Limb (tissue), 2 donors: ENCODE data around the gene TCL1A.
"Not testable (repeated sequence)": the region's sequence is repeated elsewhere in the genome, so short reads cannot be mapped to it uniquely, and the experiment has no call there.

Source experiments
- DNase-seq, 2 donors: peaks; one replicate each; pipeline ENCODE4 v3.0.0-alpha.2; 2016; ENCODE audit errors: extremely low spot score in 2 of 2

The TCL1A gene

DNA sequence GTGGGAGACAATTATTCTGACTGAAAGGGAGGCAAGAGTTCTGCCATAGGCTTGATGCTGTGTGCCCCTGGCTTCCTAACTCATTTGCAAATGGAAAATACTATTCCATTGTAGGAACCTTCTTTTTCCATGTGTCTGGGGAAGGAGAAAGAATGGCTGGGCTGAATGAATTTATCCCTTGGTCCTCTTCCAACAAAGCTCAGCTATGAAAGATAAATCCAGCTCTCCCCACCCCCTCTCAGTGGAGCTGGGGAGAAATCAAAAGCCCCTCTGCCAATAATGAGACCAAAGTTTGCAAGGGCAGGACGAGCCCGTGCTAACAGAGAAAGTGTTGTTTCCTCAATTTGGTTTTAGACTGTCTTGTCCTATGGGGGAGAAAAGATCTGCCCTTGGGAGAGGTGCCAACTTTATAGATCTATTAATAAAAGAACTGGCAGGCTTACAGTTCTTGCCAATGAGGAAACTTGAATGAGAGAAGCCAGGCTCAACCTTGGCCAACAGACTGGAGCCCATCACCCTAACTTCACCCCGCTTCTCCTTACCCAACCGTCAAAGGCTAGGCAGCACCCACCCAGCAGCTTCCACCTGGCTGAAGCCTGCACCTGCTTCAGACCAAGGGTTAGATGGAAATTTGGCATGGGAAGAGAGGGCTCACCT, 36.6 kb downstream of the TCL1A start:
- no peak for DNase-seq

DNA sequence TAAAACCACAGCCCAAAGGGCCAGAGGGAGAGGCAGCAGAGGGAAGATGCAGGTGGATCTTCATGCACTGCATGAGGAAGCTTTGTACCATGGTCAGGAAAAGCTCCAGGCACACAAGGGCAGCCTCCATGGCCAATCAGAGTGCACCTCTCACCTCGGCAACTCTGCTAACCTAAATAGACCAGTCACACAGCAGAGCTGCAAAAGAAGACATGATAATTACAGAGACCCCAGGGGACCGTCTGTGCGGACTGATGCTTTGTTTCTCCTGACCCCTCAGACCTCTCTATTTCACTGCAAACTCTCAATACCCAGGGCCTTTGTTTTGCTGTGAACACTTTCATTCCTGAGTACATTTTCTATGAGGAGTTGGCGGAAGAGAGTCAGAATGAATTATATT, 38.4 kb downstream of the TCL1A start:
- DNase-seq, result no peak

DNA sequence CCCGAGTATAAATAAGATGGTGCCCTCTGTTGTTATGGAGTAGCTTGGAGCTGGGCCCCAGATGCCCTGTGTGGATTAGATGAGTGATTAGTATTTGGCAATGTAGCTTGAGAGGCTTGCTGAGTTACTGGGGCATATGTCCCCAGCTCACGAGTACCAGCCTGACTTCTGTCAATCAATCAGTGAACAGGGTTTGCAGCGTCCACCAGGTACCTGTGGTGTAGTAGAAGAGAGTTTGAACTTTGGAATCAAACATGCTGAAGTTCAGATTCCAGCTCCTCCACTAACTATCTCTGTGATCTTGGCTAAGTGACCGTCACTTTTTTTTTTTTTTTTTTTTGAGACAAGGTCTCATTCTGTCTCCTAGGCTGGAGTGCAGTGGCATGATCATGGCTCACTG, 39.3 kb downstream of the TCL1A start:
- no peak for DNase-seq

DNA sequence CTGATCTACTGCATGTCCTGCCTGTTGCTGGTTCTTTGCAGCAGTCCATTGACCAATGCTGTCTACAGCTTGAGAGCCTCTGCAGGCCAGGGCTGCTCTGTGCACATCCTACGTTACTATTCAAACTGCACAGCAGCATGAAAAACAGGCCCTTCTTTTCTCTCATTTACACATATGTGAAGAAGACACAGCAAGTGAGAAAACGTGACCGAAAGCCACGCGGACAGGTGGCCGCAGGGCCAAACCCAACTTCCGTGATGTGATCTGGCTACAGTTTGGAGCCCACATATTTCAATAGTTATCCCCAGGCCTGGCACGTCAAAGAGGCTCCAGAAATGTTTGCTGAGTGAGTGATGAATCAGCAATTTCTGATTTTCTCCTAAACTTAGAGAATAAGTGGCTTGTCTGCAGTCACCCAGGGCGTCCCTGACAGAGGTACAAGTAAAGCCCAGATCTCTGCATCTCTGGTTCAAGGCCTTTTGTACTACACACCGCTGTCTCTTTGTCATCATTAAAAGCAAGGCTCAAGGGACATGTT, 45.6 kb downstream of the TCL1A start:
- no peak for DNase-seq

DNA sequence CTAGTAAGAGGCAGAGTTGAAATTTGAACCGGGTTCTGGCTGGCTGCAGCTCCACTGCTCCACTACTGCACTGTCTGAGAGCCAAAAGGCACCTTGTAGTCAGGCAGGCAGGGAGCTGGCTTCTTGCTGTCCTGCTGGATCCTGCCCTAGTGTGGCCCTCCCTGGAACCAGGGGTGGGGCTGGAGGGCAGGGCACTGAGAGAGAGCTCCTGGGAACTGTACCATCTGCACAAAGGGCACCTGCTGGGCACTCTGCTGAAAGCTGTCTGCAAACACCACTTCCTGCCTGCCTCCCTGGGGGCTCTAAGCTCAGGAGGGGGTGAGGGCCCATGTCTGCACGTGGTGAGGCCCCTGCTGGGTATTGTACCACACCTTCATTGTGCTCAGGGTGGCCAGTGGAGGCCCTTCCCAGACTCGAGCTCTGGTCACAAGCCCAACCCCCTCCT, 46.7 kb downstream of the TCL1A start:
- DNase-seq, result no peak

DNA sequence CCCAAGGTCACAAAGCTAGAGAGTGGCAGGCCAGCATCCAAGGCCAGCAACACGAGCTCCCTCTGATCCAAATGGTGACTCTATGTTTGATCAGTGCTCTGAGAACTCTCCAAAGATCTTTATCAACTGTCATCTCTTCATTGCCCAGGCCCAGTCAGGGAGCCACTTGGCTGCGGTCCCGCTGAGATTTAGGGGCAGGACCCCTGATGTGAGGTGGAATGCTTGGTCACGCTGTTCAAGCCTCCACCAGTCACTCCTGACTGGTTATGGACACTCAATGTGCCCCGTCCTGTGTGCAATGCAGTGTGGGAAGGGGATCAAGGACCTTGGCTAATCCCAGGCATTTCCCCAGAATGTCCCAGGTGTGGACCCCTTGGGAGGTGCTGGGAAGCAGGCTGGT, 47.5 kb downstream of the TCL1A start:
- DNase-seq, result no peak

DNA sequence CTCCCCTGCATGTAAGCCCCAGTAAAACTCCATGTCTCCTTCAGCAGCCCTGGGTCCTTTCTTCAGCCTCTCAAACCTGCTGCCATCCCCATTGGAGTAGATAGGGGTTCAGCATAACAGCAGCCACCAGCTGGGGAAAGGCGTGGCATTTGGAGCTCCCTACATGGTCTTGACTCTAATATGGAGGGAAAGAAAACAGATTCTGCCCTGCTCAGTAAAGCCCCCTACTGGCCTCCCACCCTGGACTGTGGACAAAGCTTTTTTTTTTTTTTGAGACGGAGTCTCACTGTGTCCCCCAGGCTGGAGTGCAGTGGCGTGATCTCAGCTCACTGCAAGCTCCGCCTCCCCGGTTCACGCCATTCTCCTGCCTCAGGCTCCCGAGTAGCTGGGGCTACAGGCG, 48.4 kb downstream of the TCL1A start:
- DNase-seq, result not testable (repeated sequence)

DNA sequence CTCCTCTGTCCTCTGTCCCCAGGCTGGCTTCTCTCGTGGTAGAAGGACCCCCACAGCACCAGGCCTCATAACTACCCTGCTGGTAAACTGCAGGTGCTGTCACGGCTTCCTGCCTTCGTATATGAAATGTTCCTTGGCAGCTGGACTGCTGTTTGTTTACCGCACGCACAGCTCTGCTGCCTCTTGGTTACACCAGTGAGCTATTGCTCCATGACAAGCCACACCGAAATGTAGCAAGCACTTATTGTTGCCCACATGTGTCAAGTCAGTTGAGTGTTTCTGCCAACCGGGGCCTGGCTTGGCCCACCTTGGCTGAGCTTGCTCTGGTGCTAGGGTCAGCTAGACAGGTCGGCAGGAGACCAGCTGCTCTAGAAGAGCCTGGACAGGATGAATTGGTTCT, 49.4 kb downstream of the TCL1A start:
- no peak for DNase-seq

DNA sequence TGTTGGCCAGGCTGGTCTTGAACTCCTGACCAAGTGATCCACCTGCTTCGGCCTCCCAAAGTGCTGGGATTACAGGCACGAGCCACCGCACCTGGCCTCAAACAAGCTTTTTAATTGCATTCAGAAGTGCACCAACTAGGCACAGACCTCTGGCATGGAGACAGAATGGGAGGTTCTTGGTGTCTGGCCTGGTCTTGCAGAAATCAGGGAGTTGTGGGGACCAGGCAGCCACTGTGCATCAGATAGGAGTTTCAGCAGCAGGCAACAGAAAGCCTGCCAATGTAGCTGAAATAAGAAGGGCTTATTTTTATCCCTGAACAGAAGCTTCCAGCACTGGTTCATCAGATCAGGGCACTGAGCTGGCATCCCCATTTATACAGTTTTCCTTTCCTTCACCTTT, 49.9 kb downstream of the TCL1A start:
- no peak for DNase-seq

DNA sequence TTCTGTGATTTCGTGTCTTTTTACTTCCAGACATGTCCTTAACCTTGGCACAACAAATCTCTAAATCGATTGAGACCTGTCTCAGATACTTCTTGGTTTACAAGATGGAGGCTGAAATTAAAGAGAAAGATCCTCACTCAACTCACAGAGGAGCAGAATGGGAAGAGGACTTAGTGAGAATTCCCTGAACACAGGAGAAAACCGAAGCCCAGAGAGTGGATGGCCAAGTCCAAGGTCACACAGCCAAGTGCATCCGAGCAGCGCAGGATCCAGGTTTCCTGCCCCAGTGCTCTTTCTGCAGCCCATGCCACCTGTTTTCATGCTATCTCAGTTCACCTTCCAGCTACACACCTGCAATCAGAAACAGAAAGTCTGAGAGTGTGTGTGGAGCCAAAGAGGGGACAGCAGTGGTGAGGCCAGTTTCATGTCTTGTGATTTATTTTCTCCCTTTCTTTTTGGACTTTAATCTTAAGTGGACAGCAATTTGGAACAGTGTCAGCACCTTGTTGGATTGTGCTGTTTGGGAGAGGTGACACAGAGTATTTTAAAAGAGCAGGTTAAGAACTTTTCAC, 50.6 kb downstream of the TCL1A start:
- DNase-seq, result no peak

DNA sequence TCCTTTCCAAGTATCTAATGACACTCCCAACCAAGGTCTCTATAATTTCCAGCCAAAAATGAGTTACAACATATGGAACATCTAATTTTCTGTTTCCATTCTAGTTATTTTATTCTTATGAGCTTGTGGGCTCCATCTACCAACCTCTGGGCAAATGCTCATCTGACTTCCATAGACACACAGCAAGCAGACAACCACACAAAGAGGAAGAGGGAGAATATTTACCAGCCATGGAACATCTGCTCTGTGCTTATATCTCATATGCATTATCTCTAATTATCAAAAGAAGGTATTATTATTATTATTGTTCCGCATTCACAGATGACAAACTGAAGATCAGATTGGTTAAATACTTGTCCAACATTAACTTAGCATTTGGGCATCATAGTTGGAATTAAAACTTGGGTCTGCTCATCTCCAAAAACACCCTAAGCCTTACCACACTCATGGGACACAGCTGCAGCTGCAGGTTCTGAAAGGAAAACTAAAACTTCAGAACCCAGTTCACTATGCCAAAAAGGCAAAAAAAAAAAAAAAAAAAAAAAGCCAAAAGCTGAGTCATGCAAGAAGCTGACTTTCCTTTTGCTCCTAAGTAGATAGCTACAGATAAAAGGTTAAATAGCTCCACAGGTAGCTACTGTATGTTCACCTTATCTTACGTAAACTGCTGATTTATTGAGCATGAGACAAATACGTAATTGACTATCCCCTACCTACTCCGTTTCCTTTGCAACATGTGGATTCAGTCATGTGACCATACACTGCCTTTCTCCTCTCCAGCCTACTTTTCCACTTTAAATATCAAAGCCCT, 51.3 kb downstream of the TCL1A start:
- DNase-seq, result no peak

DNA sequence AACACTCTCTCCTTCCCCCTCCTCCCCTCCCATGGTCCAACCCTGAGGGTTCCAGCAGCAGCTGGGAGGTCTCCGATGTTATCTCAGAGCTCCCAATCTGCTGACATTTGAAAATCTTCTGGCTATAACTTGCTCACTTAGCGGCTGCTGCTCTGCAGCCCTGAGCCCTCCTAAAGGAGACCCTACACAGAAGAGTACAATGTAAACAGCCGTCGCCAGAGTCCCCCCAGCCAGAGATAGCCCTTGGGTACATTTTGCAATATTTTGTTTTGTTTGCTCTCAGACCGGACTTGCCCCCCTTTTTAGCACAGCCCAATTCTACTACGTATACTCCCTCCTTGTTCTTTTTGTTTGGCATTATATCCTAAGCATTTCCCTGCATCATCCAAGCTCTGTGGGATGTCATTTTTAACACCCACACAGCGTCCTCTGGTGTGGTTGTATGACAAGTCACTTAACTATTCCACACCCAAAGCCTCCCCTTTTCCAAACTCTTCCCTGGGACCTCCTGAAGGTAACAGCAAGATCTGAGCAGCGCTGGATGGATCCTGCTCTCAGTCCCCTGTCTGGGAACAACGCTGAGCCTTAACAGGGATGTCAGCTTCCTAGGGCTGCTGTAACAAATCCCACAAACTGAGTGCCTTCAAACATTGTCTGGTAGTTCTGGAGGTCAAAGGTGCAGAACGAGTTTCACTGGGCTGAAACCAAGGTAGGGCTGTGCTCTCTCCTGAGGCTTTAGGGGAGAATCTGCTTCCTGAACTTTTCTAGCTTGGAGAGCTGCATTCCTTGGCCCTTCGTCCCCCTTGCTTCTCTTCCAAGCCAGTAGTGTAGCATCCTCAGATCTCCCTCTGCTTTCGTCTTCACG, 53.0 kb downstream of the TCL1A start:
- no peak for DNase-seq

DNA sequence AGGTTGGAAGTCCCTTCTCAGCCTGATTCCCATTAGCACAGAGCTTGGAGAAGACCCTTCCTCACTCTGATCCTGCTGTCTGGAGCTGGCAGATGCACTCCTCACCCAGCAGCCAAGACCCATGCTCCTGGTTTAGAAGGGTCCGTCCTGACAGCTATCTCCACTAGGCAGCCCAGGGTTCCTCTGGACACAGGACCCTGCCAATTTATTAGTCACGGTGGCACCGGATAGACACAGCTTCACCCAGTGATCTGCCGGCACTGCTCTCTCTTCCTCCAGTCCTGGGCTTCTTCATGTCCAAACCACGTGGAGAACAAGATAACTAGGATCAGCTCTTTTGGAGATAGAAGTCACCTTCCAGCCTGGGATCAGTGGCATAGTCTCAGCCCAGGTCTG, 53.9 kb downstream of the TCL1A start:
- no peak for DNase-seq
